HepG2 (cell line): ENCODE data around the gene BCAN. TPM values are rescaled to one million over a fixed set of nuclear protein-coding genes. Genes with fewer than 3 reads are reported as not detected.

Source experiments
- ETV5 ChIP-seq: IDR thresholded peaks from 2 replicates; pipeline ENCODE4 v1.6.1; 2018; ENCODE audit warnings: missing biosample characterization, missing genetic modification reagents, inconsistent platforms, borderline replicate concordance
- SOX13 ChIP-seq, 3 experiments: fragments of 450-650 bp in 1 of 3; sonication (generic) in 1 of 3; formaldehyde crosslinking in 1 of 3; IDR thresholded peaks in 2 of 3; conservative IDR thresholded peaks in 1 of 3; 2 replicates each; pipeline versions ENCODE4 v1.5.0 to v1.6.1; 2016 to 2020; ENCODE audit warnings: antibody characterized with exemption in 1 of 3, mild to moderate bottlenecking in 1 of 3, missing compliant biosample characterization in 1 of 3, missing genetic modification reagents in 1 of 3, moderate library complexity in 1 of 3
- SOX6 ChIP-seq, 2 experiments: fragments of 450-650 bp in 1 of 2; sonication (generic) in 1 of 2; formaldehyde crosslinking in 1 of 2; IDR thresholded peaks; 2 replicates each; pipeline versions ENCODE4 v1.4.0 to v1.6.1; 2017 to 2020; ENCODE audit warnings: antibody characterized with exemption in 1 of 2, mild to moderate bottlenecking in 1 of 2, missing genetic modification reagents in 1 of 2
- ZNF646 ChIP-seq: sonication (generic); formaldehyde crosslinking; IDR thresholded peaks from 2 replicates; pipeline ENCODE4 v1.9.0; 2021; ENCODE audit warnings: mild to moderate bottlenecking, missing genetic modification reagents
- polyA plus RNA-seq, 8 experiments: library from polyadenylated mRNA; depleted of rRNA in 3 of 8; stranded (reverse) in 7 of 8; unstranded in 1 of 8; fragments of >200 nt; fragmentation: Illumina TruSeq in 4 of 8; extraction: Trizol in 4 of 8; gene quantifications; 2 replicates each; pipeline versions ENCODE4 v1.2.1 to v1.2.3, GENCODE V29; 2011 to 2016; ENCODE audit warnings: low read depth in 4 of 8, missing spikeins in 1 of 8, mixed read lengths in 1 of 8; ENCODE audit not compliant: insufficient read depth in 1 of 8
- total RNA-seq, 5 experiments: library from RNA; depleted of rRNA; stranded (reverse); fragments of >200 nt; fragmentation: Illumina TruSeq; extraction: Trizol; gene quantifications; 2 replicates each; pipeline ENCODE4 v1.2.3, GENCODE V29; 2016; ENCODE audit warnings: low read depth in 1 of 5
- TF ChIP-seq, protein P1 (sequence below): sonication (generic); formaldehyde crosslinking; IDR thresholded peaks from 2 replicates; pipeline ENCODE4 v1.4.0; 2020; ENCODE audit warnings: mild to moderate bottlenecking, missing genetic modification reagents
- TF ChIP-seq, protein P2 (sequence below): sonication (generic); formaldehyde crosslinking; IDR thresholded peaks from 2 replicates; pipeline ENCODE4 v1.4.0; 2020; ENCODE audit warnings: missing genetic modification reagents
- TF ChIP-seq, protein P3 (sequence below): sonication (generic); formaldehyde crosslinking; IDR thresholded peaks from 2 replicates; pipeline ENCODE4 v1.4.0; 2020; ENCODE audit warnings: missing genetic modification reagents

BCAN gene
- total and polyA plus RNA-seq, 2 of the 13 experiments (the other 11 are each of a cell fraction or from before 2014, with no cell fraction given) = not detected

GRCh38 chr1:156673387-156674121 is 31.6 kb downstream of the BCAN start (continued):
- TF ChIP-seq ZNF646 (CRISPR knock-in tag) (peak; percentile 56; the same call in 1 of the 2 replicates), SOX6 (IDR thresholded peaks at IDR 0.05) (no peak), SOX6 (CRISPR knock-in tag; IDR thresholded peaks at IDR 0.05) (peak; percentile 76), ETV5 (CRISPR knock-in tag) (no peak), SOX13 (IDR thresholded peaks at IDR 0.05) (0 out of 2 replicates have a peak, but pooled peaks have one; percentile 36), SOX13 (CRISPR knock-in tag; conservative IDR thresholded peaks at IDR 0.05 in 1 of 2, IDR thresholded peaks at IDR 0.05 in 1 of 2) (peak in 1 of 2 experiments; percentile 71; a peak in 2 of 4 replicates)
- TF ChIP-seq, protein P1, sequence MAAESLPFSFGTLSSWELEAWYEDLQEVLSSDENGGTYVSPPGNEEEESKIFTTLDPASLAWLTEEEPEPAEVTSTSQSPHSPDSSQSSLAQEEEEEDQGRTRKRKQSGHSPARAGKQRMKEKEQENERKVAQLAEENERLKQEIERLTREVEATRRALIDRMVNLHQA = no peak
- TF ChIP-seq, protein P2, sequence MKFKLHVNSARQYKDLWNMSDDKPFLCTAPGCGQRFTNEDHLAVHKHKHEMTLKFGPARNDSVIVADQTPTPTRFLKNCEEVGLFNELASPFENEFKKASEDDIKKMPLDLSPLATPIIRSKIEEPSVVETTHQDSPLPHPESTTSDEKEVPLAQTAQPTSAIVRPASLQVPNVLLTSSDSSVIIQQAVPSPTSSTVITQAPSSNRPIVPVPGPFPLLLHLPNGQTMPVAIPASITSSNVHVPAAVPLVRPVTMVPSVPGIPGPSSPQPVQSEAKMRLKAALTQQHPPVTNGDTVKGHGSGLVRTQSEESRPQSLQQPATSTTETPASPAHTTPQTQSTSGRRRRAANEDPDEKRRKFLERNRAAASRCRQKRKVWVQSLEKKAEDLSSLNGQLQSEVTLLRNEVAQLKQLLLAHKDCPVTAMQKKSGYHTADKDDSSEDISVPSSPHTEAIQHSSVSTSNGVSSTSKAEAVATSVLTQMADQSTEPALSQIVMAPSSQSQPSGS (CRISPR knock-in tag) = peak; percentile 37; the same call in 1 of the 2 replicates
- TF ChIP-seq, protein P3, sequence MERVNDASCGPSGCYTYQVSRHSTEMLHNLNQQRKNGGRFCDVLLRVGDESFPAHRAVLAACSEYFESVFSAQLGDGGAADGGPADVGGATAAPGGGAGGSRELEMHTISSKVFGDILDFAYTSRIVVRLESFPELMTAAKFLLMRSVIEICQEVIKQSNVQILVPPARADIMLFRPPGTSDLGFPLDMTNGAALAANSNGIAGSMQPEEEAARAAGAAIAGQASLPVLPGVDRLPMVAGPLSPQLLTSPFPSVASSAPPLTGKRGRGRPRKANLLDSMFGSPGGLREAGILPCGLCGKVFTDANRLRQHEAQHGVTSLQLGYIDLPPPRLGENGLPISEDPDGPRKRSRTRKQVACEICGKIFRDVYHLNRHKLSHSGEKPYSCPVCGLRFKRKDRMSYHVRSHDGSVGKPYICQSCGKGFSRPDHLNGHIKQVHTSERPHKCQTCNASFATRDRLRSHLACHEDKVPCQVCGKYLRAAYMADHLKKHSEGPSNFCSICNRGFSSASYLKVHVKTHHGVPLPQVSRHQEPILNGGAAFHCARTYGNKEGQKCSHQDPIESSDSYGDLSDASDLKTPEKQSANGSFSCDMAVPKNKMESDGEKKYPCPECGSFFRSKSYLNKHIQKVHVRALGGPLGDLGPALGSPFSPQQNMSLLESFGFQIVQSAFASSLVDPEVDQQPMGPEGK = peak; percentile 36; the same call in 1 of the 2 replicates
